SK-N-SH (cell line): ENCODE results near the gene CCDC106. TPM values are rescaled to one million over a fixed set of nuclear protein-coding genes. Genes with fewer than 3 reads are reported as not detected.

Experiments
- CTCF ChIA-PET: fragments of 300-600, 350-600 bp; formaldehyde crosslinking; extraction: SDS; loops from one replicate; lab custom pipeline; 2021; lab: Yijun Ruan, JAX
- POLR2A ChIA-PET: fragments of 350-600 bp; sonication (Branson Sonifier 250); formaldehyde crosslinking; extraction: SDS; loops from one replicate; lab custom pipeline; 2020; ENCODE audit warnings: antibody characterized with exemption, inconsistent platforms; lab: Yijun Ruan, JAX
- DNase-seq: peaks from one replicate; pipeline ENCODE4 v3.0.0; 2012
- H2AFZ ChIP-seq: fragments of 200-600 bp; sonication (generic); 2 replicates; pipeline ENCODE4 v1.8.1; 2016; ENCODE audit warnings: antibody characterized with exemption, mild to moderate bottlenecking, low read depth
- H3F3A ChIP-seq: fragments of 200-600 bp; sonication (generic); replicated peaks from 2 replicates; pipeline ENCODE3; 2016; ENCODE audit warnings: antibody characterized with exemption, mild to moderate bottlenecking; ENCODE audit not compliant: insufficient read depth
- H3K27ac ChIP-seq, 2 experiments: fragments of 200-500 bp in 1 of 2; fragments of 200-600 bp in 1 of 2; sonication (Bioruptor generic) in 1 of 2; sonication (generic), shearing (Covaris generic) in 1 of 2; 2 replicates each; pipeline versions ENCODE4 v1.5.1 to v1.6.1; 2014 to 2016; ENCODE audit warnings: low read depth in 2 of 2, inconsistent platforms in 1 of 2, low read length in 1 of 2, mild to moderate bottlenecking in 1 of 2, mixed read lengths in 1 of 2
- H3K27me3 ChIP-seq: fragments of 200-600 bp; sonication (generic), shearing (Covaris generic); 2 replicates; pipeline ENCODE4 v1.6.1; 2016; ENCODE audit warnings: mixed run types; ENCODE audit not compliant: insufficient read depth
- H3K36me3 ChIP-seq, 2 experiments: fragments of 200-500 bp in 1 of 2; fragments of 200-600 bp in 1 of 2; sonication (Bioruptor generic) in 1 of 2; sonication (generic) in 1 of 2; replicated peaks in 1 of 2; 2 replicates each; pipeline versions ENCODE3 to v1.5.1; 2014 to 2016; ENCODE audit warnings: low read length in 1 of 2, mild to moderate bottlenecking in 1 of 2; ENCODE audit not compliant: insufficient read depth in 2 of 2, control insufficient read depth in 1 of 2
- H3K4me1 ChIP-seq, 2 experiments: fragments of 200-500 bp in 1 of 2; fragments of 200-600 bp in 1 of 2; sonication (Bioruptor generic) in 1 of 2; sonication (generic), shearing (Covaris generic) in 1 of 2; 2 replicates each; pipeline versions ENCODE4 v1.5.1 to v1.6.1; 2014 to 2016; ENCODE audit warnings: low read depth in 1 of 2, low read length in 1 of 2, mixed run types in 1 of 2; ENCODE audit not compliant: insufficient read depth in 2 of 2, control insufficient read depth in 1 of 2
- H3K4me2 ChIP-seq: fragments of 200-600 bp; sonication (generic), shearing (Covaris generic); 2 replicates; pipeline ENCODE4 v1.6.1; 2017; ENCODE audit warnings: mixed run types
- H3K4me3 ChIP-seq, 2 experiments: fragments of 200-500 bp in 1 of 2; fragments of 200-600 bp in 1 of 2; sonication (Bioruptor generic) in 1 of 2; sonication (generic), shearing (Covaris generic) in 1 of 2; 2 replicates each; pipeline versions ENCODE4 v1.5.1 to v1.8.1; 2014 to 2016; ENCODE audit warnings: low read depth in 2 of 2, inconsistent platforms in 1 of 2, low read length in 1 of 2, mild to moderate bottlenecking in 1 of 2, mixed read lengths in 1 of 2, moderate library complexity in 1 of 2
- H3K79me2 ChIP-seq: fragments of 200-600 bp; sonication (generic); 2 replicates; pipeline ENCODE4 v1.8.1; 2017; ENCODE audit warnings: mild to moderate bottlenecking; ENCODE audit not compliant: insufficient read depth
- H3K9ac ChIP-seq: fragments of 200-600 bp; sonication (generic); 2 replicates; pipeline ENCODE4 v1.6.1; 2017; ENCODE audit warnings: mixed run types
- H3K9me2 ChIP-seq: fragments of 200-600 bp; sonication (generic); 2 replicates; pipeline ENCODE4 v1.6.1; 2017; ENCODE audit warnings: mixed run types
- H3K9me3 ChIP-seq: fragments of 200-600 bp; sonication (generic); 2 replicates; pipeline ENCODE4 v1.6.1; 2017; ENCODE audit warnings: mixed run types, mild to moderate bottlenecking, moderate library complexity
- H4K20me1 ChIP-seq: fragments of 200-600 bp; sonication (generic); 2 replicates; pipeline ENCODE4 v1.6.1; 2017; ENCODE audit warnings: mild to moderate bottlenecking, mixed run types; ENCODE audit not compliant: insufficient read depth
- CHD2 ChIP-seq: fragments of 150-350 bp; IDR thresholded peaks from 2 replicates; pipeline ENCODE4 v1.6.1; 2018; ENCODE audit warnings: low read length; ENCODE audit not compliant: partially characterized antibody
- ELF1 ChIP-seq: IDR thresholded peaks from 2 replicates; pipeline ENCODE4 v1.4.0; 2012
- FOSL2 ChIP-seq: IDR thresholded peaks from 2 replicates; pipeline ENCODE4 v1.4.0; 2012; ENCODE audit warnings: low read depth, mild to moderate bottlenecking, moderate library complexity, borderline replicate concordance
- FOXJ3 ChIP-seq: sonication (generic); formaldehyde crosslinking; IDR thresholded peaks from 2 replicates; pipeline ENCODE4 v1.5.1; 2020; ENCODE audit warnings: mild to moderate bottlenecking, missing genetic modification reagents
- FOXM1 ChIP-seq: IDR thresholded peaks from 2 replicates; pipeline ENCODE4 v1.4.0; 2012; ENCODE audit warnings: low read depth, mild to moderate bottlenecking
- GABPA ChIP-seq: IDR thresholded peaks from 2 replicates; pipeline ENCODE4 v1.4.0; 2012; ENCODE audit warnings: low read depth, mild to moderate bottlenecking
- GATA2 ChIP-seq: sonication (generic); formaldehyde crosslinking; IDR thresholded peaks from 2 replicates; pipeline ENCODE4 v1.5.0; 2020; ENCODE audit warnings: mild to moderate bottlenecking, missing genetic modification reagents
- JUND ChIP-seq: IDR thresholded peaks from 2 replicates; pipeline ENCODE4 v1.4.0; 2012
- NRF1 ChIP-seq: IDR thresholded peaks from 2 replicates; pipeline ENCODE4 v1.6.1; 2012; ENCODE audit warnings: low read depth, mild to moderate bottlenecking, low read length
- RAD21 ChIP-seq: IDR thresholded peaks from 2 replicates; pipeline ENCODE4 v1.6.1; 2012; ENCODE audit warnings: mild to moderate bottlenecking, low read length
- RFX5 ChIP-seq: IDR thresholded peaks from 2 replicates; pipeline ENCODE4 v1.6.1; 2012; ENCODE audit warnings: mild to moderate bottlenecking, improper control_type of control experiment, low read length
- RXRA ChIP-seq: IDR thresholded peaks from 2 replicates; pipeline ENCODE4 v1.4.0; 2012; ENCODE audit warnings: low read depth, mild to moderate bottlenecking, borderline replicate concordance
- SIN3A ChIP-seq: IDR thresholded peaks from 2 replicates; pipeline ENCODE4 v1.6.1; 2012; ENCODE audit warnings: low read depth, mild to moderate bottlenecking, low read length, moderate library complexity, borderline replicate concordance
- SMC3 ChIP-seq: IDR thresholded peaks from 2 replicates; pipeline ENCODE4 v1.6.1; 2012; ENCODE audit warnings: low read depth, low read length, improper control_type of control experiment
- TAF1 ChIP-seq: IDR thresholded peaks from 2 replicates; pipeline ENCODE4 v1.6.1; 2012; ENCODE audit warnings: low read depth, mild to moderate bottlenecking, low read length, moderate library complexity, borderline replicate concordance
- WGBS: methylation state at CpG from one replicate; pipeline ENCODE4 v1.1.6; 2017; ENCODE audit warnings: low lambda C conversion rate; 5-methylcytosine and 5-hydroxymethylcytosine counted together
- polyA plus RNA-seq, 3 experiments: library from polyadenylated mRNA; depleted of rRNA; stranded (reverse); fragments of >200 nt; gene quantifications; 2 replicates each; pipeline ENCODE4 v1.2.3, GENCODE V29; 2012
- TF ChIP-seq, protein P1 (sequence below): fragments of 150-350 bp; IDR thresholded peaks from 2 replicates; pipeline ENCODE4 v1.6.1; 2016; ENCODE audit warnings: mild to moderate bottlenecking, low read depth, low read length
- TF ChIP-seq, protein P2 (sequence below): fragments of 200-600 bp; sonication (generic); IDR thresholded peaks from 2 replicates; pipeline ENCODE4 v1.6.1; 2017; ENCODE audit warnings: antibody characterized with exemption, mild to moderate bottlenecking, moderate library complexity
- TF ChIP-seq, protein P3 (sequence below): IDR thresholded peaks from 2 replicates; pipeline ENCODE4 v1.6.1; 2012; ENCODE audit warnings: mild to moderate bottlenecking, low read depth, low read length, moderate library complexity

CCDC106 gene
- polyA plus RNA-seq, 1 of the 3 experiments (the other 2 are of a cell fraction), result 27.1 TPM

DNA sequence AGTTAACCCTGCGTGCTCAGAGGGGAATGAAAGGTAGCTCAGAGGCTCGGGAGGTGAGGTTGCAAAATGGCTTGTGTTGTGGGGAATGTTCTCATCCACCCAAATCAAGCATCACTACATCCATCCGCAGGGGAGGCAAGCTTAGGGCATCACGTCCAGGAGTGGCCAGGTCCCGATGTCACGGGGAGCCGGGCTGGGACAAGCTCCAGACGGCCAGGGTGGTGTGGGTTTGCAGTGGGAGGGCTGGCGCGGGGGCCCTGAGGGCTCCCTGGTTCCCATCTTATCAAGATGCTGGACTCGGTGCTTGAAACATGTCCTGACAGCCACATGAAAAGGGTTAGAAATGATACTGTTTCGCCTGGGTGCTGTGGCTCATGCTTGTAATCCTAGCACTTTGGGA lies 52.8 kb downstream of the CCDC106 start:
- Histone ChIP-seq H3K4me1 (no peaks in the 10 kb centered on the region; a peak in 1 of 4 replicates), H3K9me3 (no peaks in the 10 kb centered on the region), H2AFZ (no peak overlapping the region), H4K20me1 (no peaks in the 10 kb centered on the region), H3K4me2 (no peak overlapping the region), H3K4me3 (no peak overlapping the region), H3F3A (no peaks in the 10 kb centered on the region), H3K9me2 (no peaks in the 10 kb centered on the region), H3K27ac (no peak overlapping the region), H3K9ac (no peak overlapping the region), H3K27me3 (no peaks in the 10 kb centered on the region), H3K36me3 (peaks cover 0 to 32% of the 10 kb centered on the region in 2 experiments), H3K79me2 (no peaks in the 10 kb centered on the region)
- WGBS, result 93% methylated on average over 7 of the region's 12 CpGs
- ChIA-PET POLR2A (no interaction called here), CTCF (interaction anchor here (0.6 kb wide), 1 partner anchor 8 kb away, joined by 3 read pairs; no protein-coding TSS in a partner anchor)
- TF ChIP-seq FOXM1, result no peak
- no peak for TF ChIP-seq GABPA
- TF ChIP-seq ELF1, result no peak
- TF ChIP-seq, protein P1, sequence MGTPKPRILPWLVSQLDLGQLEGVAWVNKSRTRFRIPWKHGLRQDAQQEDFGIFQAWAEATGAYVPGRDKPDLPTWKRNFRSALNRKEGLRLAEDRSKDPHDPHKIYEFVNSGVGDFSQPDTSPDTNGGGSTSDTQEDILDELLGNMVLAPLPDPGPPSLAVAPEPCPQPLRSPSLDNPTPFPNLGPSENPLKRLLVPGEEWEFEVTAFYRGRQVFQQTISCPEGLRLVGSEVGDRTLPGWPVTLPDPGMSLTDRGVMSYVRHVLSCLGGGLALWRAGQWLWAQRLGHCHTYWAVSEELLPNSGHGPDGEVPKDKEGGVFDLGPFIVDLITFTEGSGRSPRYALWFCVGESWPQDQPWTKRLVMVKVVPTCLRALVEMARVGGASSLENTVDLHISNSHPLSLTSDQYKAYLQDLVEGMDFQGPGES, result no peak
- no peak for TF ChIP-seq RFX5
- TF ChIP-seq, protein P2, sequence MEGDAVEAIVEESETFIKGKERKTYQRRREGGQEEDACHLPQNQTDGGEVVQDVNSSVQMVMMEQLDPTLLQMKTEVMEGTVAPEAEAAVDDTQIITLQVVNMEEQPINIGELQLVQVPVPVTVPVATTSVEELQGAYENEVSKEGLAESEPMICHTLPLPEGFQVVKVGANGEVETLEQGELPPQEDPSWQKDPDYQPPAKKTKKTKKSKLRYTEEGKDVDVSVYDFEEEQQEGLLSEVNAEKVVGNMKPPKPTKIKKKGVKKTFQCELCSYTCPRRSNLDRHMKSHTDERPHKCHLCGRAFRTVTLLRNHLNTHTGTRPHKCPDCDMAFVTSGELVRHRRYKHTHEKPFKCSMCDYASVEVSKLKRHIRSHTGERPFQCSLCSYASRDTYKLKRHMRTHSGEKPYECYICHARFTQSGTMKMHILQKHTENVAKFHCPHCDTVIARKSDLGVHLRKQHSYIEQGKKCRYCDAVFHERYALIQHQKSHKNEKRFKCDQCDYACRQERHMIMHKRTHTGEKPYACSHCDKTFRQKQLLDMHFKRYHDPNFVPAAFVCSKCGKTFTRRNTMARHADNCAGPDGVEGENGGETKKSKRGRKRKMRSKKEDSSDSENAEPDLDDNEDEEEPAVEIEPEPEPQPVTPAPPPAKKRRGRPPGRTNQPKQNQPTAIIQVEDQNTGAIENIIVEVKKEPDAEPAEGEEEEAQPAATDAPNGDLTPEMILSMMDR, result no peak
- TF ChIP-seq RAD21, result no peak
- DNase-seq, result no peak

DNA sequence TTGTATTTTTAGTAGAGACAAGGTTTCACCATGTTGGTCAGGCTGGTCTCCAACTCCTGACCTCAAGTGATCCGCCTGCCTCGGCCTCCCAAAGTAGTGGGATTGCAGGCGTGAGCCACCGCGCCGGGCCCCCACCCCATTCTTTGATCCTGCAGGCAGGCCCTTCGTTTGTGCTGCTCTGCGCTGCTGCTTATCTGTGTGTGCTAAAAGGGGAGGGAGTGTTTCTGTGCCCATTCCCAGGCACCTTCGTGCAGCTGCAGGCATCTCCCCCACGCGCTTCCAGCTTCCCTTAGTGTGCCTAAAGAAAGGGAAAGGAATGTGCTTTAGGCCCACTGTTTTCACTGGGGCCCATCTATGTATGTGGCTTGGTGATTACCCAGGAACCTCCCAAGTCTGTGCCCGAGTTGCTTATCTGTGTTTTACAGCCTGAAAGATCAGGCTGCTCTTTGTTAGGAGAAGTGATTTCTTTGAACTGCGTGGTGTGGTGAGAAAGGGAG lies 54.2 kb downstream of the CCDC106 start:
- Histone ChIP-seq H3K4me2 (no peak overlapping the region), H2AFZ (no peak overlapping the region), H3K9ac (no peak overlapping the region), H3K27ac (no peak overlapping the region), H3F3A (no peaks in the 10 kb centered on the region), H3K79me2 (no peaks in the 10 kb centered on the region), H3K9me2 (no peaks in the 10 kb centered on the region), H3K9me3 (no peaks in the 10 kb centered on the region), H3K4me1 (no peaks in the 10 kb centered on the region; a peak in 1 of 4 replicates), H4K20me1 (no peaks in the 10 kb centered on the region), H3K27me3 (no peaks in the 10 kb centered on the region; the same call in 1 of the 2 replicates), H3K4me3 (no peak overlapping the region), H3K36me3 (peaks cover 0 to 19% of the 10 kb centered on the region in 2 experiments)
- peak; percentile 6 for DNase-seq
- ChIA-PET CTCF (interaction anchor here (1.5 kb wide), 2 partner anchors 14 to 31 kb away, joined by 3 to 6 read pairs; no protein-coding TSS in a partner anchor), POLR2A (no interaction called here)
- 97% methylated on average over 13 of the region's 13 CpGs for WGBS
- TF ChIP-seq, protein P1, result no peak
- TF ChIP-seq GATA2 (CRISPR knock-in tag) (no peak), GABPA (no peak), FOXJ3 (CRISPR knock-in tag) (no peak), SIN3A (no peak), FOSL2 (no peak), TAF1 (no peak), ELF1 (no peak), SMC3 (no peak), NRF1 (no peak), CHD2 (no peak), JUND (no peak), RXRA (no peak)
- TF ChIP-seq, protein P3, sequence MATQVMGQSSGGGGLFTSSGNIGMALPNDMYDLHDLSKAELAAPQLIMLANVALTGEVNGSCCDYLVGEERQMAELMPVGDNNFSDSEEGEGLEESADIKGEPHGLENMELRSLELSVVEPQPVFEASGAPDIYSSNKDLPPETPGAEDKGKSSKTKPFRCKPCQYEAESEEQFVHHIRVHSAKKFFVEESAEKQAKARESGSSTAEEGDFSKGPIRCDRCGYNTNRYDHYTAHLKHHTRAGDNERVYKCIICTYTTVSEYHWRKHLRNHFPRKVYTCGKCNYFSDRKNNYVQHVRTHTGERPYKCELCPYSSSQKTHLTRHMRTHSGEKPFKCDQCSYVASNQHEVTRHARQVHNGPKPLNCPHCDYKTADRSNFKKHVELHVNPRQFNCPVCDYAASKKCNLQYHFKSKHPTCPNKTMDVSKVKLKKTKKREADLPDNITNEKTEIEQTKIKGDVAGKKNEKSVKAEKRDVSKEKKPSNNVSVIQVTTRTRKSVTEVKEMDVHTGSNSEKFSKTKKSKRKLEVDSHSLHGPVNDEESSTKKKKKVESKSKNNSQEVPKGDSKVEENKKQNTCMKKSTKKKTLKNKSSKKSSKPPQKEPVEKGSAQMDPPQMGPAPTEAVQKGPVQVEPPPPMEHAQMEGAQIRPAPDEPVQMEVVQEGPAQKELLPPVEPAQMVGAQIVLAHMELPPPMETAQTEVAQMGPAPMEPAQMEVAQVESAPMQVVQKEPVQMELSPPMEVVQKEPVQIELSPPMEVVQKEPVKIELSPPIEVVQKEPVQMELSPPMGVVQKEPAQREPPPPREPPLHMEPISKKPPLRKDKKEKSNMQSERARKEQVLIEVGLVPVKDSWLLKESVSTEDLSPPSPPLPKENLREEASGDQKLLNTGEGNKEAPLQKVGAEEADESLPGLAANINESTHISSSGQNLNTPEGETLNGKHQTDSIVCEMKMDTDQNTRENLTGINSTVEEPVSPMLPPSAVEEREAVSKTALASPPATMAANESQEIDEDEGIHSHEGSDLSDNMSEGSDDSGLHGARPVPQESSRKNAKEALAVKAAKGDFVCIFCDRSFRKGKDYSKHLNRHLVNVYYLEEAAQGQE, result no peak
